ENCODE results near the gene PLEKHA5. TPM values are rescaled to one million over a fixed set of nuclear protein-coding genes. Genes with fewer than 3 reads are reported as not detected.

Gene PLEKHA5
- total and polyA plus RNA-seq, 7 donors, result 7.0 to 32.6 (median 14.7) TPM

GRCh38 chr12:19206493-19207077 lies 77.1 kb downstream of the PLEKHA5 start:
- DNase-seq, result no peak
- no peaks in the 10 kb centered on the region for H3K4me1 ChIP-seq
- 81 to 91% methylated on average over 4 of the region's 4 CpGs for WGBS, 2 donors
- no peak overlapping the region for H3K4me3 ChIP-seq
- no peak overlapping the region for H3K27ac ChIP-seq
- intact Hi-C loops (cut with DNase I), result no loop called here
- TF ChIP-seq CTCF (IDR thresholded peaks at IDR 0.05), result no peak
- no peak for TF ChIP-seq POLR2A (IDR thresholded peaks at IDR 0.05)
- TF ChIP-seq POLR2AphosphoS5 (IDR thresholded peaks at IDR 0.05), result no peak
- no peak for TF ChIP-seq EP300 (IDR thresholded peaks at IDR 0.05)
- H3K36me3 ChIP-seq, result no peaks in the 10 kb centered on the region
- no peaks in the 10 kb centered on the region for H3K27me3 ChIP-seq
- H3K9me3 ChIP-seq, result no peaks in the 10 kb centered on the region

GRCh38 chr12:19208456-19208855 lies 78.9 kb downstream of the PLEKHA5 start:
- intact Hi-C loops (cut with DNase I), result no loop called here
- H3K27ac ChIP-seq, result no peak overlapping the region
- H3K9me3 ChIP-seq, result no peaks in the 10 kb centered on the region
- no peak for DNase-seq
- no peaks in the 10 kb centered on the region for H3K4me1 ChIP-seq
- H3K4me3 ChIP-seq, result no peak overlapping the region
- no peaks in the 10 kb centered on the region for H3K27me3 ChIP-seq
- WGBS, 2 donors, result 41 to 42% methylated on average over 2 of the region's 2 CpGs
- no peaks in the 10 kb centered on the region for H3K36me3 ChIP-seq
- TF ChIP-seq POLR2A (IDR thresholded peaks at IDR 0.05), result no peak
- no peak for TF ChIP-seq POLR2AphosphoS5 (IDR thresholded peaks at IDR 0.05)
- TF ChIP-seq CTCF (IDR thresholded peaks at IDR 0.05), result no peak
- TF ChIP-seq EP300 (IDR thresholded peaks at IDR 0.05), result no peak

- TF ChIP-seq EP300 (IDR thresholded peaks at IDR 0.05), result no peak
- no peak for TF ChIP-seq POLR2A (IDR thresholded peaks at IDR 0.05)
- no peak for TF ChIP-seq POLR2AphosphoS5 (IDR thresholded peaks at IDR 0.05)
- no peak for TF ChIP-seq CTCF (IDR thresholded peaks at IDR 0.05)
- H3K9me3 ChIP-seq, result no peaks in the 10 kb centered on the region
- H3K4me3 ChIP-seq, result no peak overlapping the region
- no peaks in the 10 kb centered on the region for H3K4me1 ChIP-seq
- 90 to 91% methylated on average over 2 of the region's 2 CpGs for WGBS, 2 donors
- H3K36me3 ChIP-seq, result no peaks in the 10 kb centered on the region
- H3K27me3 ChIP-seq, result no peaks in the 10 kb centered on the region
- intact Hi-C loops (cut with DNase I), result no loop called here
- H3K27ac ChIP-seq, result no peak overlapping the region
- DNase-seq, result no peak
Observed at GRCh38 chr12:19209661-19210060, 80.1 kb downstream of the PLEKHA5 start.

GRCh38 chr12:19211802-19212201 lies 82.3 kb downstream of the PLEKHA5 start:
- 93% methylated on average over 4 of the region's 4 CpGs for WGBS, 2 donors
- Histone ChIP-seq H3K4me3 (no peak overlapping the region), H3K27me3 (no peaks in the 10 kb centered on the region), H3K9me3 (no peaks in the 10 kb centered on the region), H3K36me3 (no peaks in the 10 kb centered on the region), H3K27ac (no peak overlapping the region), H3K4me1 (no peaks in the 10 kb centered on the region)
- no peak for DNase-seq
- intact Hi-C loops (cut with DNase I), result no loop called here
- TF ChIP-seq CTCF (IDR thresholded peaks at IDR 0.05) (no peak), POLR2AphosphoS5 (IDR thresholded peaks at IDR 0.05) (no peak), POLR2A (IDR thresholded peaks at IDR 0.05) (no peak), EP300 (IDR thresholded peaks at IDR 0.05) (no peak)

GRCh38 chr12:19212245-19212644 lies 82.7 kb downstream of the PLEKHA5 start:
- Histone ChIP-seq H3K27ac (no peak overlapping the region), H3K4me3 (no peak overlapping the region), H3K4me1 (peaks cover 0 to 3% (median 1%) of the 10 kb centered on the region in 4 donors), H3K27me3 (no peaks in the 10 kb centered on the region), H3K9me3 (no peaks in the 10 kb centered on the region), H3K36me3 (no peaks in the 10 kb centered on the region)
- TF ChIP-seq POLR2AphosphoS5 (IDR thresholded peaks at IDR 0.05) (no peak), POLR2A (IDR thresholded peaks at IDR 0.05) (no peak), CTCF (IDR thresholded peaks at IDR 0.05) (no peak), EP300 (IDR thresholded peaks at IDR 0.05) (no peak)
- intact Hi-C loops (cut with DNase I), result no loop called here
- 97 to 98% methylated on average over 9 of the region's 9 CpGs for WGBS, 2 donors
- DNase-seq, result no peak

All from sigmoid colon (tissue), 7 donors.